Midbrain (tissue), 1 donor: ENCODE results near the gene RABL3.
"Not testable (repeated sequence)": the region's sequence is repeated elsewhere in the genome, so short reads cannot be mapped to it uniquely, and the experiment has no call there.

Source experiments
- DNase-seq: peaks from one replicate; lab custom pipeline; 2025; lab: John Stamatoyannopoulos, UW

The RABL3 gene

GRCh38 chr3:120745466-120745865, 3.1 kb upstream of the RABL3 start:
- no peak for DNase-seq

GRCh38 chr3:120743556-120744195, 1.4 kb upstream of the RABL3 start:
- DNase-seq, result no peak

- no peak for DNase-seq
These were observed 591 bp upstream of the RABL3 start for GRCh38 chr3:120742849-120743365.

GRCh38 chr3:120741837-120742197, 499 bp downstream of the RABL3 start:
- DNase-seq, result peak; percentile 61

GRCh38 chr3:120741320-120741719, 996 bp downstream of the RABL3 start:
- no peak for DNase-seq

GRCh38 chr3:120738006-120738405, 4.3 kb downstream of the RABL3 start:
- not testable (repeated sequence) for DNase-seq

GRCh38 chr3:120730576-120731542, 11.5 kb downstream of the RABL3 start:
- DNase-seq, result no peak

GRCh38 chr3:120726791-120727190, 15.5 kb downstream of the RABL3 start:
- no peak for DNase-seq

- DNase-seq, result not testable (repeated sequence)
These were observed 23.0 kb downstream of the RABL3 start for GRCh38 chr3:120719167-120719834.

GRCh38 chr3:120713262-120713661, 29.1 kb downstream of the RABL3 start:
- no peak for DNase-seq

- no peak for DNase-seq
These were observed 31.9 kb downstream of the RABL3 start for GRCh38 chr3:120710369-120710768.

GRCh38 chr3:120708408-120708807, 33.9 kb downstream of the RABL3 start:
- no peak for DNase-seq

- no peak for DNase-seq
These were observed 35.4 kb downstream of the RABL3 start for GRCh38 chr3:120706950-120707349.

- no peak for DNase-seq
These were observed 36.3 kb downstream of the RABL3 start for GRCh38 chr3:120705884-120706582.

GRCh38 chr3:120699333-120699732, 43.0 kb downstream of the RABL3 start:
- DNase-seq, result no peak

- peak; percentile 28 for DNase-seq
These were observed 48.7 kb downstream of the RABL3 start for GRCh38 chr3:120693439-120694171.

- no peak for DNase-seq
These were observed 52.9 kb downstream of the RABL3 start for GRCh38 chr3:120689395-120689794.

GRCh38 chr3:120688121-120688520, 54.2 kb downstream of the RABL3 start:
- peak; percentile 8 for DNase-seq

- no peak for DNase-seq
These were observed 56.9 kb downstream of the RABL3 start for GRCh38 chr3:120685411-120685810.

GRCh38 chr3:120684896-120685295, 57.4 kb downstream of the RABL3 start:
- DNase-seq, result no peak

- DNase-seq, result no peak
These were observed 58.5 kb downstream of the RABL3 start for GRCh38 chr3:120683671-120684301.
